GM19193 (cell line): ENCODE results near the gene HYDIN.

Source experiments
- POLR2A ChIP-seq: IDR thresholded peaks from 4 replicates; pipeline ENCODE4 v1.6.1; 2011; ENCODE audit not compliant: insufficient read depth, insufficient read length; ENCODE audit errors: extremely low read depth

The HYDIN gene

DNA sequence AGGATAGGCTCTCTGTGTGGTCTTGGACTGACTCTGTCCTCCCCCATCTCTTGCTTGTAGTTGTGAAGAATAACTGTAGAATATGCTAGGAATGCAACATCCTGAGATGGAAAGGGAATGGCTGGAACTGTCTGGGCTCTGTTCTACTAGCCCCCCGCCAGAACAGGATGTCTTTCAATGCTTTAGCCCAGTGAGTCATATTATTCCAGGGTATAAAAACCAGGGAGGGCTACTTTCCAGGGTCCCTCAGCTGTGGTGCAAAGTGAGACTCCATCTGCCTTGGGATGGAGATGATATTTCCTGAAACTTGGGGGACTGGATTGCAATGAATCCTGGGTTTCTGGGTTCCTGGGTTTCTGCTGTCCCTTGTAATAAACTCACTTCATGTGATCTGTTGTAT, 32.1 kb downstream of the HYDIN start:
- TF ChIP-seq POLR2A, result no peak

DNA sequence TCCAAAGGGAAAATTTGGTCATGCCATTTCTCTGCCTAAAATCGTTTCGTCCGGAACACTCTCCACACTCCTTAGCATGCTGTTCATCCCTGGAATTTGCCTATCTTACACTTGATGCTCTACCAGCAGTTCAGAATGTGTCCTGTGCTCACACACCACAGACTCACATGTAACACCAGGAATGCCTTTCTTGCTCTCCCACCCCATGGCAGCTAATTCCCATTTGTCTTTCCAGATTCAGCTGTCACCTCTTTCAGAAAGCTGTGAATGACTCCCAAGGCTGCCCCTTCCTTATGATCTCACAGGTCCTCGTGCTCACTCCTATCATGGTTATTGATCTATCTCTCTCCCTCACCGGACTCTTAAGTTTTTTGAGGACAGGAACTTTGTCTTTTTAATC, 38.1 kb downstream of the HYDIN start:
- no peak for TF ChIP-seq POLR2A

DNA sequence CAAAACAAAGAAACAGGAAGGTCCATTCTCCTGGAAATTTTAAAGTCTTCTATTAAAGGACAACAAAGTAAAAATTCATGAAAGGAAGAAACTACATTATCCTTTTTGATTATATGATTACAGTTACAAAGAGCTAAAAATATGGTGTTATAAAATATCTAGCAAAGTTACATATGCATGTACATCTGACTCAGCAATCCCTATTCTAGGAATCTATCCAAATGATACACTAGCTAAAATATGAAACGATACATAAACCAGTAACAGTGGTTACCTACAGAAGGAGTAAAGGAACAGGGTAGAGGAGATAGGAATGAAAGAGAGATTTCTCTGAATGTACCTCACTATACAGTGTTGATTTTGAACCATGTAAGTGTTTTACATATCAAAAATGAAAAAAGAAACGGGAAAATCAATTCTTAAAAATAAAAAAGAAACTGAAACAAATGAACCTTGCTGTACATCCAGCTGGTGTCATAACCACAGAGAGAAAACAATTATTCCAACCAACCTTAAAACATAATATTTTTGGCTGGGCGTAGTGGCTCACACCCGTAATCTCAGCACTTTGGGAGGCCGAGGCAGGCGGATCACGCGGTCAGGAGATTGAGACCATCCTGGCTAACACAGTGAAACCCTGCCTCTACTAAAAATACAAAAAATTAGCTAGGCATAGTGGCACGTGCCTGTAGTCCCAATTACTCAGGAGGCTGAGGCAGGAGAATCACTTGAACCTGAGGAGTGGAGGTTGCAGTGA, 41.4 kb downstream of the HYDIN start:
- TF ChIP-seq POLR2A, result no peak

GRCh38 chr16:71185347-71185746, 45.2 kb downstream of the HYDIN start:
- TF ChIP-seq POLR2A, result no peak

DNA sequence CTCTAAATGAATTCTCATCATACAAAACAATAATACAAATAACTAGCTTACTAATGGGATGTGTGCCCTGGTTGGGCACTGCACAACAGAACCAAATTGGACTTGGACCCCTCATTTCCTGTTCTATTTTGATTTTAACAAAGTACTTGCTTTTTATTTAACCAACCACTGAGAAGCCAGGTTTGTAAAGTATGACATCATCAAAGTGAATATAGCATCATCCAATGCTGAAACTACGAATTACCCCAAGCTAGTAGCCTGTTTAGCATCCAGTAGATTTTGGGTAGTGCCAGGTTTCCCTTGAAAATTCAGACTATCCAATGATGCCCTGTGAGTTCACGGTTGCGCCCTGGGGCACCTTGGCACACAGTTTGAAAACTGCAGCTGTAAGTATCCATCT, 51.0 kb downstream of the HYDIN start:
- TF ChIP-seq POLR2A, result no peak

GRCh38 chr16:71172481-71173207, 57.9 kb downstream of the HYDIN start:
- no peak for TF ChIP-seq POLR2A

DNA sequence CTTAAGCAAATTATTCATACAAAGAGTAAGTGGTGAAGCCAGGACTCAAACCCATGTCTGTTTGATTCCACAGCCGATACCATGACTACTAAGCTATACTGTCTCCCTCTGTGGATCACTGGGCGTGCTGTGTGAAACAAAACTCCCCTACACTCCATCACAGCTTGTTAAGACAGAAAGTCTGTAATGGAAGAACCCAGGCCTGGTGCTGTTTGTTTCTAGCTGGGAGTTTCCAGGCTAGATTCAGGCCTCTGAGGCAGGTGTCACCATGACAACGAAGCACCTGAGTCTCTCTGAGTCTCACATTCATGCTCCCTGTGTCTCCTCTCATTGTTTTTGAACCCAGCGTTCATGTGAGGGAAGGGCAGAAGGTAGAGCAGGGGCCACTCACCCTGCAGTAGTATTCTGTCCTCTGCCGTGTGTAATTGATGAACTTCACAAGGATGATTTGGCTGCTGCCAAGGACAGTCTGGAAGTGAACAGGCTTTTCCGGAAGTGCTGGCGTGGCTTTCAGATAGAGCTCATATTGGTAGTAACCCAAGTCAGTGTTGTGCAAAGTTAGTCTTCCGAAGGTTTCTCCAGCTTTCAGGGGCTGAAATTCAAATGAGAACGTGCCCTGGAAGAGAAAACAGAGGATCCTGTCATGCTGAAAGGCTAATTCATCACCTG, 421.0 kb downstream of the HYDIN start:
- no peak for TF ChIP-seq POLR2A

GRCh38 chr16:70808371-70808770, 422.2 kb downstream of the HYDIN start:
- no peak for TF ChIP-seq POLR2A

- TF ChIP-seq POLR2A, result no peak
Measured at GRCh38 chr16:70805787-70806186, 424.7 kb downstream of the HYDIN start.

DNA sequence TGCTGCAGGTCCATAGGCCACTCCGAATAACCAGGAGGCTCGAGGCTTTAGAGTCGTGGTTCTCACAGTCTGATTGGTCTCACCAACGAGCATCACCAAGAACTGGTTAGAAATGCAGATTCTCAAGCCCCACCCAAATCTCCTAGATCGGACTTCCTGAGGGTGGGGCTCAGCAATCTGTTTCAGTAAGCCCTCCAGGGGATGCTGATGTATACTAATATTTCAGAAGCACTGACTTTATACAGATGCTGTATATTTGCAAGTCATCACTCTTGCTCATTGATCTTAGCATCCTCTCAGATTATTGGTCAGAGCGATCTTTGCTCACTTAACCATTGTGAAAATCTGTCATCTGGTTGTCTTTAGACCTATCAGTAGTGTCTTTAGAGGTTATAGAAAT, 425.1 kb downstream of the HYDIN start:
- no peak for TF ChIP-seq POLR2A

- no peak for TF ChIP-seq POLR2A
Measured at GRCh38 chr16:70804734-70805169, 425.8 kb downstream of the HYDIN start.

DNA sequence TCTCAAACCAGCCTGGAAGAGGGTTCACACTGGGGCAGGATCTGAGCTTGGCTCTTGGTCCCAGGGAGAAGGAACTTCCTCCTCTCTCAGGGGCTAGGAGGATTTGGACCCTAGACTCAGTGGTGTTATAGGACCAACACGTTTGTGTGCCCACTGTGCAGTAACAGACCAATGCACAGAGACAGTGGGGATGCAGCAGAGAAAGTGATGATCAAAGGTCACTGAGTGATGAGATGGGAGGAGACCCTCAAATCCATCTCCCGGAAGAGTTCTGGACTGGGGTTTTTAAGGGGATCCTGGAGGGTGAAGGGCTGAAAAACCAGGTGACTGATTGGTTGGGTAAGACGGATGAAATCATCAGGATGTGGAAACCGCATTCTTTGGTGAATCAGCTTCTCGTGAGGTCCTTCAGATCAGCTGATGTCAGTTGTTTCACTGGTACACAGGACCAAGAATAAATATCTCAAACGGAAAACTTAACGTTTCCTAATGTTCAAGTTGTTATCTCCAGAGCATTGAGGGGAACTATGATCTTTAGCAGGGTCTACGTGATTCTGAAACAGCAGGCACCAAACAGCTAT, 426.3 kb downstream of the HYDIN start:
- no peak for TF ChIP-seq POLR2A

DNA sequence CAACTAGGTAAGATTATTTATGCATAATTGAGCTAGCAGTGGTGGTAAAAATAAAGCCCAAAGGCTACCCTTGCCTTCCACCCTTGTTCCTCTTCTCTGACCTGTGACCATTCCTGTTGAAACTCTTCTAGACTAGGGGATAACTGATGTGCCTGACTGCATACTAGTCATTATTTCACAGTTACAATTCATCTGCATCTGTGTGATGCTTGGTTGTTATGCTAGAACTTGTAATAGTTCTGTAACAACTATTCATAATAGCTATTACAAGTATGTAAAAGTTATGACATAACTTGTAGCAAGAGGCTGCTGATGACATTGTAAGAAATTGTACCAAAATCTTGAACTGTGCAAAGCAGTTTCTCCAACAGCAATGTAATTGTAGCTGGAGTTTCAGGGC, 427.2 kb downstream of the HYDIN start:
- TF ChIP-seq POLR2A, result no peak

DNA sequence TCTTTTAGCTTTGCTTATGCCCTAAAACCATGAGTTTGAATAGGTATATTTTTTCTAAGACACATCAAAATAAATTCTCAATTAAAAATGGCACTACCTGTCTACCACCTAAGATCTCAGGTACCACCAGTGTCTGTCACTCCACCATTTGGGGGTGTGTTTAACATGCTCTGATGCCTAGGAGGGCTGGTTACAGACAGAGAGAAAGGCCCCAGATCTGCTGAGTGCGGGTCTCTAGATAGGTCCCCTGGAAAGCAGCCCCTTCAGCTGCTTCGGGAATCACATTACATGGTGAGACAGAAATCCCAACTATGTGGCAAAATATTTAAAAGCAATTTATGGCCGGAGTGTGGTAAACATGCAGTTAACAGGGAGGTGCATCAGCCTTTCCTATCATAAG, 428.9 kb downstream of the HYDIN start:
- TF ChIP-seq POLR2A, result no peak

GRCh38 chr16:70800781-70801480, 429.6 kb downstream of the HYDIN start, which contains the start of gene VAC14:
Gene VAC14 (minus strand): TSS chr16:70801158. CDS start chr16:70800900, 258 bp downstream.
- TF ChIP-seq POLR2A, result peak; percentile 86
